ENCODE results near the gene KLHL29. TPM values are rescaled to one million over a fixed set of nuclear protein-coding genes. Genes with fewer than 3 reads are reported as not detected.

Gene KLHL29
- total RNA-seq, 2 experiments from 2014 or later: 2.5 to 2.7 TPM

DNA sequence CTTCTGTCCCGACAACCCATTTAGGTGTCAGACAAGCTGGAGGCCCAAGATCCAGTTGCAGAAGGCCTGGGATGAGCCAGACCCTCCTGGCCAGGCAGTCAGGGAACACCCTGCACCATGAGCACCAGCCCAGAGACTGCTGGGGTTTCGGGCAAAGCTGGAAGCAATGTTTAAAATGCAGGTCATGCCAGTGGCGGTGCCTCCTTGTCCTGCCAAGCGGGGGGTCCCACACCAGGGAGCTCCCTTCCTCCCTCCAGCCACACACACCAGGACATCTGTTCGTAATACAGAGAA is 311.7 kb downstream of the KLHL29 start:
- H3K9me3 ChIP-seq (ENCODE audit: control insufficient read depth in 1 of 2, insufficient read depth in 1 of 2, low read length in 2 of 2): no peaks in the 10 kb centered on the region
- intact Hi-C loops (cut with DNase I, micrococcal nuclease): no loop called here
- no peaks in the 10 kb centered on the region for H3K4me1 Mint-ChIP-seq (ENCODE audit: low read depth)
- ATAC-seq (ENCODE audit: poor library complexity) (no peak), DNase-seq (no peak)
- H3K4me3 ChIP-seq (ENCODE audit: low read length): no peak overlapping the region
- no peaks in the 10 kb centered on the region for H3K36me3 ChIP-seq (ENCODE audit: insufficient read depth, low read length)
- H3K27me3 Mint-ChIP-seq: no peaks in the 10 kb centered on the region
- H3K27me3 ChIP-seq (ENCODE audit: control insufficient read depth in 1 of 2, insufficient read depth in 2 of 2, low read length in 2 of 2): no peaks in the 10 kb centered on the region
- ChIA-PET POLR2A (no interaction called here), CTCF (no interaction called here)
- TF ChIP-seq, protein P1, sequence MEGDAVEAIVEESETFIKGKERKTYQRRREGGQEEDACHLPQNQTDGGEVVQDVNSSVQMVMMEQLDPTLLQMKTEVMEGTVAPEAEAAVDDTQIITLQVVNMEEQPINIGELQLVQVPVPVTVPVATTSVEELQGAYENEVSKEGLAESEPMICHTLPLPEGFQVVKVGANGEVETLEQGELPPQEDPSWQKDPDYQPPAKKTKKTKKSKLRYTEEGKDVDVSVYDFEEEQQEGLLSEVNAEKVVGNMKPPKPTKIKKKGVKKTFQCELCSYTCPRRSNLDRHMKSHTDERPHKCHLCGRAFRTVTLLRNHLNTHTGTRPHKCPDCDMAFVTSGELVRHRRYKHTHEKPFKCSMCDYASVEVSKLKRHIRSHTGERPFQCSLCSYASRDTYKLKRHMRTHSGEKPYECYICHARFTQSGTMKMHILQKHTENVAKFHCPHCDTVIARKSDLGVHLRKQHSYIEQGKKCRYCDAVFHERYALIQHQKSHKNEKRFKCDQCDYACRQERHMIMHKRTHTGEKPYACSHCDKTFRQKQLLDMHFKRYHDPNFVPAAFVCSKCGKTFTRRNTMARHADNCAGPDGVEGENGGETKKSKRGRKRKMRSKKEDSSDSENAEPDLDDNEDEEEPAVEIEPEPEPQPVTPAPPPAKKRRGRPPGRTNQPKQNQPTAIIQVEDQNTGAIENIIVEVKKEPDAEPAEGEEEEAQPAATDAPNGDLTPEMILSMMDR (IDR thresholded peaks at IDR 0.05): no peak
- H3K27ac ChIP-seq (ENCODE audit: low read depth in 1 of 2, low read length in 2 of 2): no peak overlapping the region
- H3K4me1 ChIP-seq (ENCODE audit: insufficient read depth, low read length): no peaks in the 10 kb centered on the region
- no peak overlapping the region for H3K4me3 Mint-ChIP-seq
- H3K27ac Mint-ChIP-seq: no peak overlapping the region
- no peaks in the 10 kb centered on the region for H3K9me3 Mint-ChIP-seq
- peaks cover 18% of the 10 kb centered on the region for H3K36me3 Mint-ChIP-seq (ENCODE audit: low read depth)

GRCh38 chr2:23697256-23698075 is 312.5 kb downstream of the KLHL29 start:
- no peaks in the 10 kb centered on the region for H3K9me3 ChIP-seq (ENCODE audit: control insufficient read depth in 1 of 2, insufficient read depth in 1 of 2, low read length in 2 of 2)
- no peaks in the 10 kb centered on the region for H3K4me1 ChIP-seq (ENCODE audit: insufficient read depth, low read length)
- H3K36me3 ChIP-seq (ENCODE audit: insufficient read depth, low read length): no peaks in the 10 kb centered on the region
- H3K9me3 Mint-ChIP-seq: no peaks in the 10 kb centered on the region
- no peak overlapping the region for H3K4me3 ChIP-seq (ENCODE audit: low read length)
- no peak overlapping the region for H3K27ac ChIP-seq (ENCODE audit: low read depth in 1 of 2, low read length in 2 of 2)
- no peaks in the 10 kb centered on the region for H3K4me1 Mint-ChIP-seq (ENCODE audit: low read depth)
- DNase-seq: no peak
- H3K4me3 Mint-ChIP-seq: no peak overlapping the region
- no peak for ATAC-seq (ENCODE audit: poor library complexity)
- no peak overlapping the region for H3K27ac Mint-ChIP-seq
- TF ChIP-seq, protein P1 (IDR thresholded peaks at IDR 0.05): no peak
- intact Hi-C loops (cut with DNase I, micrococcal nuclease): no loop called here
- no peaks in the 10 kb centered on the region for H3K27me3 ChIP-seq (ENCODE audit: control insufficient read depth in 1 of 2, insufficient read depth in 2 of 2, low read length in 2 of 2)
- ChIA-PET CTCF (no interaction called here), POLR2A (no interaction called here)
- H3K27me3 Mint-ChIP-seq: no peaks in the 10 kb centered on the region
- H3K36me3 Mint-ChIP-seq (ENCODE audit: low read depth): peaks cover 23% of the 10 kb centered on the region

- ATAC-seq (ENCODE audit: poor library complexity) (no peak), DNase-seq (no peak)
- Histone ChIP-seq H3K4me3 (ENCODE audit: low read length) (no peak overlapping the region), H3K27ac (ENCODE audit: low read depth in 1 of 2, low read length in 2 of 2) (no peak overlapping the region), H3K27me3 (ENCODE audit: control insufficient read depth in 1 of 2, insufficient read depth in 2 of 2, low read length in 2 of 2) (no peaks in the 10 kb centered on the region), H3K4me1 (ENCODE audit: insufficient read depth, low read length) (no peaks in the 10 kb centered on the region), H3K9me3 (ENCODE audit: control insufficient read depth in 1 of 2, insufficient read depth in 1 of 2, low read length in 2 of 2) (no peaks in the 10 kb centered on the region), H3K36me3 (ENCODE audit: insufficient read depth, low read length) (peaks cover 3% of the 10 kb centered on the region)
- Mint-ChIP-seq H3K27me3 (no peaks in the 10 kb centered on the region), H3K4me1 (ENCODE audit: low read depth) (no peaks in the 10 kb centered on the region), H3K27ac (no peak overlapping the region), H3K4me3 (no peak overlapping the region), H3K9me3 (no peaks in the 10 kb centered on the region), H3K36me3 (ENCODE audit: low read depth) (peaks cover 30% of the 10 kb centered on the region)
- POLR2A ChIA-PET: no interaction called here
- CTCF ChIA-PET: no interaction called here
- TF ChIP-seq, protein P1 (IDR thresholded peaks at IDR 0.05): no peak
- intact Hi-C loops (cut with DNase I, micrococcal nuclease): no loop called here
Observed at GRCh38 chr2:23698116-23698693, 313.2 kb downstream of the KLHL29 start.
